OCI-M2 (cell line): ENCODE measurements around the gene PLEKHM1.
"Not testable (repeated sequence)": the region's sequence is repeated elsewhere in the genome, so short reads cannot be mapped to it uniquely, and the experiment has no call there.

Experiments used
- DNase-seq: peaks from one replicate; lab custom pipeline; 2025; ENCODE audit not compliant: unreplicated experiment; lab: John Stamatoyannopoulos, UW

PLEKHM1 gene

GRCh38 chr17:45441526-45442310 lies 48.8 kb downstream of the PLEKHM1 start:
- DNase-seq = no peak

DNA sequence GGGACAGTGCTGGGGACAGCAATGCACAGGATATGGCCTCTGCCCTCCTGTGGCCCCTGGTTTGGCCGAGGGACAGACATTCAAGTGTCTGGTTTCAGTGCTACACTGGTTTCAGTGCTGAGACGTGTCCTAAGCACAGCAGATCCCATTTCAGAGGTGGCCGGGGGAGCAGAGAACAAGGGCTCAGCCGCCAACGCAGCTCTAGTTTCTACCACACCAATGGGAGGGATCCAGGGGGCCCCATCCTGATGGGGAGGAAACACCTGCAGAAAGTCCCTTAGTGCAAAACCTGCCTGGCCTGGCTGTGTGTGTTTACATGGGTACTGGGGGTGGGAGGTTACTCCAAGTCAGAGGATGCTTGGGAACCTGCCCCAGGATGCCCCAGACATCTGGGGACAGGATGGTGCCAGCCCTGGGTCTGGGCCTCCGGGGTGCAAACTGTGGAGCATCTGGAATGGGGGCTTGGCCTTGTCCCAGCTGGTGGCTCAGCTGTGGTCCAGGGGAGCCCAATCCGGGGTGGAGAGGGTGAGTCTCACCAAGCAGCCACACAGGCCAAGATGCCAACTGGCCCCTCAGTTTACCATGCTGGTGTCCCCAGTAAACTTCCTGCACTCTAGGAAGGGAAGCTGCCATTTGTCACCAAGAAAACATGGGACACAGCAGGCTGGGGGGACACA lies 49.5 kb downstream of the PLEKHM1 start:
- DNase-seq = not testable (repeated sequence)

DNA sequence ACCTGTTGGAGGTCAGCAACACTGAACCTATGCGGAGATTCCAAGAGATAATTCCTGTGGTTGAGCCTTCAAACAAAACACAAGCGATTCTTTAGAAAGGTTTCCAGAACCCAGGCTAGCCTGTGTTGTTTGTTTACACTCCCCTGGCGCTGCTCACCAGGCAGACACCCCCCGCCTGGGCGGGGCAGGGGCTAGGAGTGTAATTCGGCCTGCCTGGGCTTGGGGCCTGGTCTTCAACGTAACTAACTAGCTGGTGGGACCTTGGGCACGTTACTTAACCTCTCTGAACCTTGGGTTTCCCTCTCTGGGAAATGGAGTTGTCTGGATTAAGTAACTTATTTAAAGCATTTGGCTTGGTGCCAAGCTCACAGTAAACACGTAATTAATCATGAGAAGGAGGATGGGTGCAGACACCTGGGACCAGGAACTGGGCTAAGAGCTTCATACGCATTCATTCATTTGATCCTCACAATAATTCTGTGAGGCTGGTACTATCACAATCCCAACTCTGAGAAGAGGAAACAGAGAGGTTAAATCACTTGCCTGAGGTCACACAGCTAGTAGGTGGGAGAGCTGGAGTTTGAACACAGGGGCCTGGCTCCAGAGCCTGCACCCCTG lies 50.3 kb downstream of the PLEKHM1 start:
- no peak for DNase-seq

DNA sequence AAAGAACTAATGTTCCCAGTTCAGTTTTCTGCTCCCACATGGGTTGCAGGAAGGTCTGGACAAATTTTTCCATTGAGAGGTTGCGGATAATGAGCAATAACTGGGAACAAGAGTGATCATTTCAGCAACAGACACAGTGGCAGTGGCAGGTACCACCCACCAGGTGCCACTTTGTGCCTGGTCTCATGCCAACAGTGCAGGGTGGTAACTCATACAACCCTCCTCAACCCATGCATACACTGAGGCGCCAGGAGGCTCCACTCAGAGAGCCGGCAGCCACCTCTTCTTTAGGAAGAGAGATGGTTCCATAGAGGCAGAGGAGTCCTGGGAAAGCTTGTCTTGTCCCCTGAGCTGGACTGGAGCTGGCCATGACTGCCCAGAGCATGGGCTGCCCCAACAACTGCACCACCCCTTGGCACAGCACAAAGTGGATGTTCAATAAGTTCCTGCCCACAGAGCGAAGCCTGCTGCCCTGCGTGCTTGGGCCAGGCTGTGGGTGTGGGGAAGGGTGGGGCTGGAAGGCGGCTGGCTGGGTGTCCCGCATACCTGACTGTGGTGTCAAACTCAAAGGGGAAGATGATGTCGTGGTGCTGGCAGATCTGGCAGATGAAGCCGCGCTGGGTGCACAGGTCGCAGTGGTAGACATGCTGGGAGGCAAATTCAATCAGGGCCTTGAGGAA lies 51.5 kb downstream of the PLEKHM1 start:
- DNase-seq = no peak

GRCh38 chr17:45437465-45438283 lies 52.8 kb downstream of the PLEKHM1 start:
- no peak for DNase-seq

DNA sequence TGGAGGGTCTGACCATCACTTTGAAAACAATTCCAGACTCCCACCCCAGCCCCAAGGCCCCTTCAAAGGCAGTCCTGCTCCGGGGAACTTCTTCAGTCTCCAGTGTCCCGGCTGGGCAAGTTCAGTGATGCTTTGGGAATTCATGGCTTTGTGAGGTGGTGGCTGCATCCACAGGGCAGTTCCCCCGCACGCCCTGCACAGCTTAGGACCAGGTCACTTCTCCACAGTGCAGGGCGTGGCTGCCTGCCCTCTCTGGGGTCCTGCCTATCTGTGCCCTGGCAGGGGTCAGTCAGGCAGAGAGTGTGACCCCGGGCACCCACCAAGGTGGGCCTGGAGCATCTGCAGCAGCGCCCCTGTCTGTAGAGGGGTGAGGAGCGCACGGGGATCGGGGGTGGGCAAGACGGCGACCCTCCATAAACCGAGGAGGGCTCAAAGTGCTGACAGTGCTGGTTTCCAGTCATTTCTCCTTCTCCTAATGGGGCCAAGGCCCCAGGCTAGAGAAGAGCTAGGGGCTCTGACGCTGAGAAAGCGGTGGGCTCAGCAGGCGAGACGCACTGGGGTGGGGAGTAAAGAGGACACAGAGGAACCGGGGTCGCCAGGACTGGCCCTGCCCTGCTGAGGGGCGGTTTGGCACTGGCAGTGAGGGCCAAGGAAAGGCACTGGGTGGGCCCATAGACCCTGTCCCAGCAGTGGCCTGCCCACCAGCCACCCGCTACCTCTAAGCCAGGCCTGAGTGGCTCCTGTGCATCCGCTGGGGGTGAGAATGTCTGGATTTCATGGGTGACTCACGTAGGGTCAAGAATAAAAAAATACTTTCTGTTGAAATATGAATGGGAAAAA lies 53.7 kb downstream of the PLEKHM1 start:
- DNase-seq = no peak

DNA sequence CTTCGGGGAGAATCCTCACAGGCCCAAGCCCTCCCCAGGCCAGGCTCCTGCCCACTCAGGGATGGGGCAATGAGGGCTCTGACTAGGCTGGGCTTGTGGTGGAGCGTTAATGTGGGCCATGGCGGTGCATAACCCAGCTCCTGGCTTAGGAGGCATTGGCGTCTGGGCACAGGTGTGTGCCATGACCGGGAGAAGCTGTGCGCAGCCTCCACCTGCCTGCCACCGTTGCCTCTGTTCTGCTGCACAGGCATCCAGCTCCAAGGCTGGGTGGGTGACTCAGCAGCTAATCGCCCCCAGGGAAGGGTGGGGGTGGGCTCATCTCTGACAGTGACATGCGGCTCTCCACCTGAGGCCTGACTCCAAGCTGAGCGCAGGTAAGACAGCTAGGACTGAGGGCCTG lies 54.4 kb downstream of the PLEKHM1 start:
- DNase-seq = no peak

GRCh38 chr17:45435481-45435880 lies 55.0 kb downstream of the PLEKHM1 start:
- DNase-seq = no peak

- no peak for DNase-seq
These were observed 57.4 kb downstream of the PLEKHM1 start for GRCh38 chr17:45433159-45433535.

GRCh38 chr17:45432405-45433158 lies 57.9 kb downstream of the PLEKHM1 start, which contains the start of gene ARHGAP27:
Gene ARHGAP27, minus strand, starts transcription at chr17:45432870. Its CDS starts 2,591 bp downstream, at chr17:45430279.
- DNase-seq = no peak

- no peak for DNase-seq
These were observed 58.8 kb downstream of the PLEKHM1 start for GRCh38 chr17:45431531-45432404.

- no peak for DNase-seq
These were observed 59.6 kb downstream of the PLEKHM1 start for GRCh38 chr17:45430738-45431530.

GRCh38 chr17:45430006-45430737 lies 60.3 kb downstream of the PLEKHM1 start:
- no peak for DNase-seq

DNA sequence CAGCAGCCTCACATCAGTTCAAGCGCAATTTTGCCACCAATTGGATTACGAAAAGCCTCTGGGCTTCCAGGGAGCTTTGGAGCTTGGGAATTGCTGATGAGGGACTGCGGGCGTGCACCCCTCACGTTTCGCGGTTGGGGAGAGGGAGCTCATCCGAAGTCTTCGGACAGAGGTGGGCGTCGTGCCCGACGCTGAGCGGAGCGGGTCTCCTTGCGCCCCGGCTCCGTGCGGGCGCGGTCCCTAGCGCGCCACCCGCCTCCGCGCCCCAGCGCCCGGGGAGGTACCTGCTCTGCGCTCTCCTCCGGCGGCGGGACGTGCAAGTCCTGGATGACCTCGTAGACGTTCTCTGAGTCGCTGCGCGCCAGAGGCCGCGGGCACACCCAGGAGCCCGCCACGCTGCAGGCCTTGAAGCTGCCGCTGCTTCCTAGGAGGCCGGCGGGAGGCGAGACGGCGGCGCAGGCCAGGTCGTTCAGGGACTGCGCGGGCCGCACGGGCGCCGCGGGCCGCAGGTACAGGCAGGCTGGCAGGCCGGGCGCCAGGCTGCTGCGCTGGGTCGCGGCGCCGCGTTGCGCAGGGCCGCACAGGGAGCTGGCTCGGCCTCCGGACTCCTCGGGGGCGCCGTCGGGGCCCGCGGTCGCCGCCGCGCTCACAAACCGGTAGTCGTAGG lies 61.0 kb downstream of the PLEKHM1 start:
- no peak for DNase-seq

DNA sequence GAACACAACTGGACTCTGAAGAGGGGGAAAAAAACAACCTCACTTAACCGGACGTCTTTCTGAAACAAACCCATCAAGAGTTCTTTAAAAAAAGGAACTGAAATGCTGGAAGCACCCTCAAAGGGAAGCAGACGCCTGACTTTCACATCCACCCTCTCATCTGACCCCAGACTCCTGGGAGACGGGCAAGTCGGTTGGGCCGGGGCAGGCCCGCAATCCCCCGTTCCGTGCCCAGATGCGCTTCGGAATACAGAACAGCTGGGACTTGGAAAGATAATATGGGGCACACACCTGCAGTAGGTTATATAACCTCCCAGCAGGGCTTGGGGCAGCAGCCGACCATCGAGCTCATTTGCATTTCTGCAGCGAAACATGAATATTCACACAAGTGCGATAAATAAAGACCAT lies 61.6 kb downstream of the PLEKHM1 start:
- DNase-seq = no peak

DNA sequence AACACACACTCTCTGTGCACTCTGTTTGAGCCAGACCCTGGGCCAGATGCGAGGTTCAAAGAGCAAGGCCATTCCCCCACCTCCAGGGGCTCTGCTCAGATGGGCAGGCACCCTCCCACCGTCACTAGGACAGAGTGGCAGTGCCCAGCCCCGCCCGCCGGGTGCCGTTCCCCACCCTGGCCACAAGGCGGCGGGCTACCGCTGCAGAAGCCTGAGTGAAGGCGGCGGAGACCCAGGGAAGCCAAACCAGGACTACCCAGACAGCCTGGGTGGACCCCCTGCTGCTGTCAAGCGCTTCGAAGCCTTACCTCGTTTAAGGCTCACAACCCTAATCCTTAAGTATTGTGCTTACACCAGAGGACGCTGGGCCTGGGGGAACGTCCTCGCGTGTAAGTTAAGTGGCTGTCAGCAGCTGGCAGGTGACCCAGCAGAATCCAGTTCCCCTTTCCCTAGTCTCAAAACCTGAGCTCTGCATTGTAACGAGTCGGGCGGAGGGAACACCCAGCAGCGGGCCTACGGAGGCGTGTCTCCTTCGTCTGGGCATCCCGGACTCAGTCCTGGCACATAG lies 62.4 kb downstream of the PLEKHM1 start:
- peak; percentile 19 for DNase-seq
